Midbrain (tissue), 1 donor: ENCODE data around the gene KCNMA1.
"Not testable (repeated sequence)": the region's sequence is repeated elsewhere in the genome, so short reads cannot be mapped to it uniquely, and the experiment has no call there.

Experiments used
- DNase-seq: peaks from one replicate; lab custom pipeline; 2025; lab: John Stamatoyannopoulos, UW

Gene KCNMA1

GRCh38 chr10:77605466-77605865, 32.1 kb downstream of the KCNMA1 start:
- DNase-seq, result no peak

- no peak for DNase-seq
These were observed 32.7 kb downstream of the KCNMA1 start for GRCh38 chr10:77604941-77605351.

GRCh38 chr10:77604063-77604462, 33.5 kb downstream of the KCNMA1 start:
- DNase-seq, result no peak

- DNase-seq, result no peak
These were observed 34.1 kb downstream of the KCNMA1 start for GRCh38 chr10:77603534-77603927.

- DNase-seq, result no peak
These were observed 34.6 kb downstream of the KCNMA1 start for GRCh38 chr10:77602913-77603533.

- DNase-seq, result no peak
These were observed 35.2 kb downstream of the KCNMA1 start for GRCh38 chr10:77602231-77602912.

GRCh38 chr10:77601488-77601887, 36.1 kb downstream of the KCNMA1 start:
- DNase-seq, result no peak

- DNase-seq, result no peak
These were observed 37.0 kb downstream of the KCNMA1 start for GRCh38 chr10:77600640-77601039.

GRCh38 chr10:77599651-77600050, 38.0 kb downstream of the KCNMA1 start:
- DNase-seq, result no peak

- DNase-seq, result no peak
These were observed 39.0 kb downstream of the KCNMA1 start for GRCh38 chr10:77598606-77599005.

- no peak for DNase-seq
These were observed 40.0 kb downstream of the KCNMA1 start for GRCh38 chr10:77597560-77597959.

GRCh38 chr10:77594471-77594783, 43.2 kb downstream of the KCNMA1 start:
- DNase-seq, result no peak

GRCh38 chr10:77593771-77594470, 43.7 kb downstream of the KCNMA1 start:
- DNase-seq, result no peak

GRCh38 chr10:77592946-77593636, 44.5 kb downstream of the KCNMA1 start:
- DNase-seq, result no peak

- no peak for DNase-seq
These were observed 45.1 kb downstream of the KCNMA1 start for GRCh38 chr10:77592510-77592909.

- no peak for DNase-seq
These were observed 46.2 kb downstream of the KCNMA1 start for GRCh38 chr10:77591238-77591880.

- no peak for DNase-seq
These were observed 47.0 kb downstream of the KCNMA1 start for GRCh38 chr10:77590344-77591237.

GRCh38 chr10:77589703-77590102, 47.9 kb downstream of the KCNMA1 start:
- DNase-seq, result not testable (repeated sequence)

GRCh38 chr10:77588886-77589285, 48.7 kb downstream of the KCNMA1 start:
- no peak for DNase-seq

GRCh38 chr10:77587416-77587790, 50.2 kb downstream of the KCNMA1 start:
- DNase-seq, result no peak

- DNase-seq, result peak; percentile 15
These were observed 50.7 kb downstream of the KCNMA1 start for GRCh38 chr10:77586719-77587415.
